Body of pancreas (tissue), 4 donors: ENCODE data around the gene SYCP3. TPM values are rescaled to one million over a fixed set of nuclear protein-coding genes. Genes with fewer than 3 reads are reported as not detected.

Source experiments
- ATAC-seq: fragments of 150-250 bp; one replicate; pipeline ENCODE4 v1.9.1; 2016
- DNase-seq, 4 donors: peaks; one replicate each; pipeline ENCODE4 v3.0.0-alpha.2; 2019
- H3K27ac ChIP-seq, 4 donors: fragments of 200-600 bp; sonication (generic); 1 replicate in 3 of 4; 2 replicates in 1 of 4; pipeline versions ENCODE4 v1.5.1 to v1.6.1; 2016 to 2019; ENCODE audit warnings: mild to moderate bottlenecking in 1 of 4, mixed read lengths in 1 of 4, moderate library complexity in 1 of 4
- H3K27me3 ChIP-seq, 2 donors: fragments of 200-600 bp; sonication (generic); one replicate each; pipeline ENCODE4 v1.6.0; 2016; ENCODE audit warnings: mild to moderate bottlenecking in 1 of 2
- H3K36me3 ChIP-seq, 2 donors: fragments of 200-600 bp; sonication (generic); replicated peaks in 1 of 2; 2 replicates each; pipeline ENCODE4 v1.5.1; 2016; ENCODE audit warnings: low read depth in 2 of 2; ENCODE audit not compliant: insufficient read depth in 1 of 2
- H3K4me1 ChIP-seq: fragments of 200-600 bp; sonication (generic); one replicate; pipeline ENCODE4 v1.6.0; 2016
- H3K4me3 ChIP-seq, 2 donors: fragments of 200-600 bp; sonication (generic); 1 replicate in 1 of 2; 2 replicates in 1 of 2; pipeline ENCODE4 v1.5.1; 2016 to 2019
- H3K9me3 ChIP-seq, 3 donors: fragments of 200-600 bp; sonication (generic); 1 replicate in 2 of 3; 2 replicates in 1 of 3; pipeline ENCODE4 v1.5.1; 2016
- POLR2A ChIP-seq, 3 donors: fragments of 450-650 bp; IDR thresholded peaks; one replicate each; pipeline ENCODE4 v1.6.1; 2016; ENCODE audit warnings: antibody characterized with exemption in 3 of 3, mild to moderate bottlenecking in 2 of 3
- WGBS, 2 donors: methylation state at CpG; one replicate each; pipeline ENCODE4 v1.1.5; 2017; 5-methylcytosine and 5-hydroxymethylcytosine counted together
- intact Hi-C: fragments of 100-400 bp; cut with DNase I; formaldehyde crosslinking; loops from one replicate; pipeline ENCODE4 v1.15.1; 2023
- total RNA-seq, 2 donors: library from RNA; depleted of rRNA; stranded (reverse); fragments of >200 nt; gene quantifications; one replicate each; pipeline ENCODE4 v1.1.0, GENCODE V29; 2016
- TF ChIP-seq, protein P1 (sequence below), 7 experiments: fragments of 450-650 bp in 4 of 7; fragments of 200-600 bp in 3 of 7; sonication (generic) in 3 of 7; IDR thresholded peaks; one replicate each; pipeline ENCODE4 v1.5.1; 2016 to 2019; ENCODE audit warnings: antibody characterized with exemption in 7 of 7

SYCP3 gene
- total RNA-seq, 2 donors from 2014 or later: 0.26 TPM; not detected in 1

DNA sequence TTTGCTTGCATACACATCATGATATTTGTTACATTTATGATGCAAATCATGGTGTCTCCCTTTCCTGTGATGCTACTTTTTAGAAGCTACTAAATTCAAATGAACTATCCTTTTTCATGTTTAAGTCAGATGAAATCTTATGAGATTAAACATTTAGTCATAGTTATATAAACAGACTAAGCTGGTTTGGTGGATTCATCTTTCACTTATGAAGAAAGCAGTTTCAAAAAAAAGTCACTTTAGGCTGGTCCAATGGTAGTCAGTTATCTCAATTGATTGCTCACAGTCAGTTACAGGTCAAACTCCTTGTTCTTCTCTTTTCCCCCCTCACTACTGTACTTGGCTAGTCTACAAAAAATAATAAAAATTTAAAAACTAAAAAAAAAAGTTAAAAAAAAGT lies 19.7 kb downstream of the SYCP3 start:
- H3K36me3 ChIP-seq: peaks cover 0 to 1% of the 10 kb centered on the region in 2 donors
- intact Hi-C loops: no loop called here
- no peaks in the 10 kb centered on the region for H3K9me3 ChIP-seq
- TF ChIP-seq, protein P1, sequence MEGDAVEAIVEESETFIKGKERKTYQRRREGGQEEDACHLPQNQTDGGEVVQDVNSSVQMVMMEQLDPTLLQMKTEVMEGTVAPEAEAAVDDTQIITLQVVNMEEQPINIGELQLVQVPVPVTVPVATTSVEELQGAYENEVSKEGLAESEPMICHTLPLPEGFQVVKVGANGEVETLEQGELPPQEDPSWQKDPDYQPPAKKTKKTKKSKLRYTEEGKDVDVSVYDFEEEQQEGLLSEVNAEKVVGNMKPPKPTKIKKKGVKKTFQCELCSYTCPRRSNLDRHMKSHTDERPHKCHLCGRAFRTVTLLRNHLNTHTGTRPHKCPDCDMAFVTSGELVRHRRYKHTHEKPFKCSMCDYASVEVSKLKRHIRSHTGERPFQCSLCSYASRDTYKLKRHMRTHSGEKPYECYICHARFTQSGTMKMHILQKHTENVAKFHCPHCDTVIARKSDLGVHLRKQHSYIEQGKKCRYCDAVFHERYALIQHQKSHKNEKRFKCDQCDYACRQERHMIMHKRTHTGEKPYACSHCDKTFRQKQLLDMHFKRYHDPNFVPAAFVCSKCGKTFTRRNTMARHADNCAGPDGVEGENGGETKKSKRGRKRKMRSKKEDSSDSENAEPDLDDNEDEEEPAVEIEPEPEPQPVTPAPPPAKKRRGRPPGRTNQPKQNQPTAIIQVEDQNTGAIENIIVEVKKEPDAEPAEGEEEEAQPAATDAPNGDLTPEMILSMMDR (IDR thresholded peaks at IDR 0.05): no peak
- TF ChIP-seq POLR2A (IDR thresholded peaks at IDR 0.05): no peak
- no peak overlapping the region for H3K4me3 ChIP-seq
- H3K27ac ChIP-seq: no peak overlapping the region
- DNase-seq (no peak), ATAC-seq (no peak)
- no peaks in the 10 kb centered on the region for H3K4me1 ChIP-seq
- no peaks in the 10 kb centered on the region for H3K27me3 ChIP-seq

DNA sequence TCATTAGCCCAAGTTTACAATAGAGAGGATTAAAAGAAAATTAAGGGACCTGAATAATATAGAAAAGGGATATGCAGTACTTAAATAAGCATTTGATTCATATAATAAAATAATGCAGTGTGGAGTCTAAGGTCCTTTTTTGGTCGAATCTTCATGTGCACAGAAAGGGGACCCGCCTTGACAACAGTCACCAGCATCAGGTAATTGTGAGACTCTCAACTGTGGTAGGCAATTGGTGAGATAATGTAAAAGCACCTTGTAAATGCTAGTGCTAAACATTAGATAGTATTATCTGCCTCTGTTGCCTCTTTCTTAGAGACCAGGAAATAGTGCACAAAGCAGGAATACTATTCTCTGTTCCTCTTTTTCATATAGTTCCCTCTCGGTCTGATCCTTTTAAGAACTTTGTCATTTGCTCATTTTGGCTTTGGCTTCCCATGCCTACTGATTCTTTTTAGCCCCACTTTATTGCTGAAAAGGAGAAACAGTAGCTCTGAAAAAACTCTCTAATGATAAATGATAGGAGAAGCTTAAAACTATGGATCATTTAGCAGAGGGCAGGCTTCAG lies 24.3 kb downstream of the SYCP3 start:
- Histone ChIP-seq H3K27ac (no peak overlapping the region), H3K36me3 (no peaks in the 10 kb centered on the region), H3K4me1 (peaks cover 6% of the 10 kb centered on the region), H3K9me3 (no peaks in the 10 kb centered on the region), H3K4me3 (no peak overlapping the region), H3K27me3 (no peaks in the 10 kb centered on the region)
- DNase-seq (no peak), ATAC-seq (no peak)
- TF ChIP-seq, protein P1 (IDR thresholded peaks at IDR 0.05): no peak
- no peak for TF ChIP-seq POLR2A (IDR thresholded peaks at IDR 0.05)
- 74 to 85% methylated on average over 3 of the region's 3 CpGs for WGBS, 2 donors
- intact Hi-C loops: no loop called here

DNA sequence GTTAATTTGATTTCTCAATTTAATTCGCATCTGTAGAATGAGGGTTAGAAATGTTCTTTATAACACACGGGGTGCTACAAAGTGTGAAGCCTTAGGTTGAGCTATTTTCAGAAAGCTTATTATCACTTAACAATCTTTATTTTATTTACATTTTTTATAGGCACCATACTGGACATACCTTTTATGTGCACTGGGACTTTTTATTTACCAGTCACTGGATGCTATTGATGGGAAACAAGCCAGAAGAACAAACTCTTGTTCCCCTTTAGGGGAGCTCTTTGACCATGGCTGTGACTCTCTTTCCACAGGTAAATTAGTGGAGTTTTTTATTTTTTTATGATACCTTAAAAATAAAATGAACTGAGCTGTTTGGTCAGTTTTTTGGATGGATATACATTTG lies 25.3 kb downstream of the SYCP3 start:
- H3K27me3 ChIP-seq: no peaks in the 10 kb centered on the region
- H3K4me1 ChIP-seq: peaks cover 6% of the 10 kb centered on the region
- ATAC-seq (no peak), DNase-seq (no peak)
- intact Hi-C loops: no loop called here
- no peaks in the 10 kb centered on the region for H3K36me3 ChIP-seq
- TF ChIP-seq, protein P1 (IDR thresholded peaks at IDR 0.05): no peak
- no peak for TF ChIP-seq POLR2A (IDR thresholded peaks at IDR 0.05)
- no peaks in the 10 kb centered on the region for H3K9me3 ChIP-seq
- WGBS, 2 donors: 84 to 87% methylated on average over 2 of the region's 2 CpGs
- no peak overlapping the region for H3K27ac ChIP-seq
- no peak overlapping the region for H3K4me3 ChIP-seq

DNA sequence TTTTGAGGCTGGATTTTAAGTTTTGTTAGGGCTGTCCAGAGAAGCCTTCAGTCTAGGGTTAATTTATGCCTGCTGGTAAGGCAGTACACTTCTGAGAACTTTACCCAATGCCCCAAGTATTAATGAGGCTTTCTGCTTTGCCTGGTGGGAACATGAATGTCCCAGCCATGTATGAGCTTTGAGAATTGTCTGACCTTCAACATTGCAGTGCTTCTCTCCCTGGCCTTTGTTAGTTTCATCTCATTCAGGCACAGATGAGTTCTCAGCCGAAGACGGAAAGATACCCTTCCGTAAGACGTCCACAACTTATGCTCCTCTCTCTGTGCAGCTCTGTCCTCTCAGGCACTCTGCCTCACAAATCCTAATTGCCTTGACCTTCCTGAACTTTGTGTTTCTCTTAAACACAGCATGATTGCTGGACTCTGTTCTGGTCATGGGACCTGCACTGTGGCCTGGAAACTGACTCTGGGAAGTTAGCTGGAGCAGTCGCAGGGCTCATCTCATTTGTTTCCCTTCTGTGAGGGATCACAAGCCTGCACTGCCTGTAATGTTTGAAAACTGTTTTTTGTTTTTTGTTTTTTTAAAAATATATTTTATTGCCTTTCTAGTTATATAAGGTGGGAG lies 26.1 kb downstream of the SYCP3 start:
- Histone ChIP-seq H3K4me1 (peaks cover 6% of the 10 kb centered on the region), H3K9me3 (no peaks in the 10 kb centered on the region), H3K4me3 (no peak overlapping the region), H3K27ac (peak overlapping the region in 1 of 4 donors; percentile 36), H3K36me3 (no peaks in the 10 kb centered on the region), H3K27me3 (no peaks in the 10 kb centered on the region)
- DNase-seq (peak in 2 of 4 donors; percentile 25 to 27), ATAC-seq (no peak)
- no peak for TF ChIP-seq POLR2A (IDR thresholded peaks at IDR 0.05)
- TF ChIP-seq, protein P1 (IDR thresholded peaks at IDR 0.05): no peak
- 40 to 71% methylated on average over 5 of the region's 5 CpGs for WGBS, 2 donors
- intact Hi-C loops: no loop called here

DNA sequence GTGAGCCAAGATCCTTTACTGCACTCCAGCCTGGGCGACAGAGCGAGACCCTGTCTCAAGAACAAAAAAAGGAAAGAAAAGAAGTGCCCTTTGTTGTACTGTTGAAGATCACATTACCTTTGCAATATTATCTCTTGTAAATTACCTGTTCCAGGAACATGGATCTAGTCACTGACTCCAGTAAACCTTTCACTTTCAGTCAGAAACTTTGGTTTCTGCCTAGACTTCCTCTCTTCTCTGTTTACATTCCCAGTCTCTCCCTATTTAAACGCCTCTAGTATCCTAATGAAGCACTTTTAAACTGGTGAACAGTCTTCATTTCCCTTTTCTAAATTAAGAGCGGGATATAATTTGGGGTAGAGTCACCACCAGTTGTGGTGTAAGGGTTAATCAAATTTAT lies 29.0 kb downstream of the SYCP3 start:
- no peak for DNase-seq
- H3K27ac ChIP-seq: no peak overlapping the region
- no peak for TF ChIP-seq POLR2A (IDR thresholded peaks at IDR 0.05)
- TF ChIP-seq, protein P1 (IDR thresholded peaks at IDR 0.05): no peak
- H3K4me1 ChIP-seq: peaks cover 18% of the 10 kb centered on the region
- no peak for ATAC-seq
- H3K9me3 ChIP-seq: no peaks in the 10 kb centered on the region
- intact Hi-C loops: no loop called here
- no peaks in the 10 kb centered on the region for H3K27me3 ChIP-seq
- no peak overlapping the region for H3K4me3 ChIP-seq
- 81 to 83% methylated on average over 4 of the region's 4 CpGs for WGBS, 2 donors
- H3K36me3 ChIP-seq: no peaks in the 10 kb centered on the region
